DND-41 (cell line): ENCODE results near the gene RARB.

Experiments used
- EZH2 ChIP-seq: IDR thresholded peaks from 3 replicates; pipeline ENCODE4 v1.6.1; 2012; ENCODE audit warnings: borderline replicate concordance, low read depth, mild to moderate bottlenecking, moderate library complexity, low read length, inconsistent platforms; ENCODE audit not compliant: severe bottlenecking
- TF ChIP-seq, protein P1 (sequence below): IDR thresholded peaks from 2 replicates; pipeline ENCODE4 v1.5.1; 2012; ENCODE audit warnings: borderline replicate concordance, low read length, moderate library complexity, mild to moderate bottlenecking; ENCODE audit not compliant: poor library complexity, severe bottlenecking; ENCODE audit errors: extremely low read depth

DNA sequence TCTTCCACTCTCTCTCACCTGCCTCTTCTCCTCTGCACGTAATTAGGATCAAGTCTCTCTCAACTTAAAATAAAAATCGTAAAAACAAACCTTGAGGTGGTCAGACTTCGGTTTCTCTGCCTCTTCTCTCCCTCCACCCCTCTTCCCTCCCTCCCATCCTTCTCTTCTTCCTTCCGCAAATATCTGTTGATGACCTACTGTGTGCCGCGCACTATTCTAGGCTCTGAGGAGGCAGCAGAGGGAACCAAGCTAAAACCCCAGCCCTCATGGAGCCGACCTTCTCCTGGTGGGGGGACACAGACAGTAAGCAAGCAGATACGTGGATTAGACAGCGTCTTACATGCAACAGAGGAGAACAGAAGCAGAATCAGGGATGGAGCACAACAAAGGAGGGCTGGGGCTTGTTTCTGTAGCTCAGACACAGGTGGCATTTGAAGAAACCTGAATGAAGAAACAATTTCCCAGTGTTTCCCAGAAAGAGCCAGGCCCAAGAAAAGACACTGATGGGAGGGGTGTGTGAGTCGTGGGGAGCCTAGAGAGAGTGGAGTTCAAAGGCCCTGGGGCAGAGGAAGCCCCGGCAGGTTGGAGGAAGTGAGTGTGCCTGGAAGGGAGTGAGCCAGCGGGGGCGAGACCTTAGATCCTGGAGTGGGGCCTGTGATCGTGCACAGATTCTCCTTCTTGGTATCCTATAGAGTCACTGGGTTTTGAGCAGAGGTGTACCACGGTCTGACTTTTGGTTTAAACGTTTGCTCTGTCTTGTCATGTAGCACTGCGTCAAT lies 156.1 kb downstream of the RARB start:
- TF ChIP-seq, protein P1, sequence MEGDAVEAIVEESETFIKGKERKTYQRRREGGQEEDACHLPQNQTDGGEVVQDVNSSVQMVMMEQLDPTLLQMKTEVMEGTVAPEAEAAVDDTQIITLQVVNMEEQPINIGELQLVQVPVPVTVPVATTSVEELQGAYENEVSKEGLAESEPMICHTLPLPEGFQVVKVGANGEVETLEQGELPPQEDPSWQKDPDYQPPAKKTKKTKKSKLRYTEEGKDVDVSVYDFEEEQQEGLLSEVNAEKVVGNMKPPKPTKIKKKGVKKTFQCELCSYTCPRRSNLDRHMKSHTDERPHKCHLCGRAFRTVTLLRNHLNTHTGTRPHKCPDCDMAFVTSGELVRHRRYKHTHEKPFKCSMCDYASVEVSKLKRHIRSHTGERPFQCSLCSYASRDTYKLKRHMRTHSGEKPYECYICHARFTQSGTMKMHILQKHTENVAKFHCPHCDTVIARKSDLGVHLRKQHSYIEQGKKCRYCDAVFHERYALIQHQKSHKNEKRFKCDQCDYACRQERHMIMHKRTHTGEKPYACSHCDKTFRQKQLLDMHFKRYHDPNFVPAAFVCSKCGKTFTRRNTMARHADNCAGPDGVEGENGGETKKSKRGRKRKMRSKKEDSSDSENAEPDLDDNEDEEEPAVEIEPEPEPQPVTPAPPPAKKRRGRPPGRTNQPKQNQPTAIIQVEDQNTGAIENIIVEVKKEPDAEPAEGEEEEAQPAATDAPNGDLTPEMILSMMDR, result no peak
- TF ChIP-seq EZH2, result no peak
